MCF 10A (cell line): Measurements from ENCODE around the gene SHISA9. TPM values are rescaled to one million over a fixed set of nuclear protein-coding genes. Genes with fewer than 3 reads are reported as not detected.

Experiments
- BruUV-seq: library from RNA; stranded (reverse); fragments of 400-500 nt; replicated peaks from 2 replicates; lab custom pipeline; 2021; lab: Mats Ljungman, UMichigan
- CTCF ChIA-PET: fragments of 300-600 bp; sonication (Branson Sonifier 250); formaldehyde crosslinking; extraction: SDS; loops from one replicate; lab custom pipeline; 2021; ENCODE audit warnings: antibody characterized with exemption, inconsistent platforms; lab: Yijun Ruan, JAX
- POLR2A ChIA-PET: fragments of 300-600, 350-650 bp; sonication (Branson Sonifier 250); formaldehyde crosslinking; extraction: SDS; loops from one replicate; lab custom pipeline; 2020; ENCODE audit warnings: antibody characterized with exemption, inconsistent platforms; lab: Yijun Ruan, JAX
- DNase-seq: peaks from one replicate; pipeline ENCODE4 v3.0.0-alpha.2; 2018; ENCODE audit not compliant: unreplicated experiment
- H3K27ac Mint-ChIP-seq: one replicate; pipeline ENCODE4 v1.8.0; 2022; ENCODE audit warnings: mild to moderate bottlenecking, low read depth, mixed read lengths; ENCODE audit not compliant: unreplicated experiment
- H3K27me3 Mint-ChIP-seq: one replicate; pipeline ENCODE4 v1.8.0; 2022; ENCODE audit warnings: mixed read lengths; ENCODE audit not compliant: insufficient read depth, unreplicated experiment
- H3K36me3 Mint-ChIP-seq: one replicate; pipeline ENCODE4 v1.8.0; 2022; ENCODE audit warnings: mild to moderate bottlenecking, moderate library complexity, mixed read lengths; ENCODE audit not compliant: insufficient read depth, unreplicated experiment
- H3K4me1 Mint-ChIP-seq: one replicate; pipeline ENCODE4 v1.8.0; 2022; ENCODE audit warnings: mixed read lengths; ENCODE audit not compliant: insufficient read depth, unreplicated experiment
- H3K4me3 Mint-ChIP-seq: one replicate; pipeline ENCODE4 v1.8.0; 2022; ENCODE audit warnings: mild to moderate bottlenecking, moderate library complexity, mixed read lengths; ENCODE audit not compliant: unreplicated experiment
- H3K9me3 Mint-ChIP-seq: one replicate; pipeline ENCODE4 v1.8.0; 2022; ENCODE audit warnings: mixed read lengths; ENCODE audit not compliant: unreplicated experiment
- CTCF ChIP-seq: fragments of 200-600 bp; IDR thresholded peaks from one replicate; pipeline ENCODE4 v1.8.0; 2022; ENCODE audit warnings: antibody characterized with exemption, mild to moderate bottlenecking; ENCODE audit not compliant: unreplicated experiment
- intact Hi-C: fragments of 100-400 bp; cut with micrococcal nuclease; formaldehyde crosslinking; loops from 2 replicates; pipeline ENCODE4 v1.14.1; 2022
- total RNA-seq: library from RNA; stranded (reverse); gene quantifications from 2 replicates; pipeline ENCODE4 v1.2.3, GENCODE V29; 2022

The SHISA9 gene
- total RNA-seq, 1 experiment from 2014 or later: 8.0 TPM

GRCh38 chr16:13153696-13154095 lies 252.3 kb downstream of the SHISA9 start:
- no TSS peak for BruUV-seq
- TF ChIP-seq CTCF: no peak
- intact Hi-C loops: no loop called here

DNA sequence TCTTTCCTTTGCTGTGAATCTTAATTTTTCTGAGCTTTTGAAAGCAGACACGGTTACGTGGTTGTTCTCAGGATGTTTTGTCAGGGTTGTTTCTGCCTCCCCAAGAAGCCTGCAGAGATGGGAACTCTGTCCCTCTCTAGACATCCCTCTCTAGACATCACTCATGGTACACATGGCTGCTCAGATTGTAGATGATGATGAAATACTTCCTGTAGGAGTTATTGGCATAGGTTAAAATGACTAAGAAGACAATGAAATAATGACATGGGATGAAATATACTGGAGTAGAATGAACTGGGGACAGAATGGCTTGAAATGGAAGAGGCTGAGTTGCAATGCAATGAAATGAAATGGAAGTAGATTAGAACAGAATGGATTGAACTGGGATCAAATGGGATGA lies 253.4 kb downstream of the SHISA9 start:
- no peak overlapping the region for H3K27ac Mint-ChIP-seq
- H3K4me3 Mint-ChIP-seq: no peak overlapping the region
- intact Hi-C loops: no loop called here
- no peak for TF ChIP-seq CTCF
- ChIA-PET POLR2A (no interaction called here), CTCF (no interaction called here)
- no peaks in the 10 kb centered on the region for H3K27me3 Mint-ChIP-seq
- H3K36me3 Mint-ChIP-seq: no peaks in the 10 kb centered on the region
- DNase-seq: peak; percentile 36
- peaks cover 6% of the 10 kb centered on the region for H3K4me1 Mint-ChIP-seq
- BruUV-seq: no TSS peak
- H3K9me3 Mint-ChIP-seq: peaks cover 7% of the 10 kb centered on the region

More at GRCh38 chr16:13153696-13154095, 252.3 kb downstream of the SHISA9 start:
- ChIA-PET CTCF (interaction anchor here (0.7 kb wide), 2 partner anchors 30 to 255 kb away, joined by 3 read pairs; no protein-coding TSS in a partner anchor), POLR2A (no interaction called here)
- Mint-ChIP-seq H3K4me3 (no peak overlapping the region), H3K27ac (no peak overlapping the region), H3K36me3 (no peaks in the 10 kb centered on the region), H3K9me3 (peaks cover 7% of the 10 kb centered on the region), H3K4me1 (peaks cover 6% of the 10 kb centered on the region), H3K27me3 (no peaks in the 10 kb centered on the region)
- DNase-seq: no peak

GRCh38 chr16:13155377-13155776 lies 254.0 kb downstream of the SHISA9 start:
- no peak for DNase-seq
- ChIA-PET CTCF (no interaction called here), POLR2A (no interaction called here)
- H3K4me3 Mint-ChIP-seq: no peak overlapping the region
- no peak overlapping the region for H3K27ac Mint-ChIP-seq
- no peaks in the 10 kb centered on the region for H3K36me3 Mint-ChIP-seq
- H3K4me1 Mint-ChIP-seq: peaks cover 6% of the 10 kb centered on the region
- no peaks in the 10 kb centered on the region for H3K27me3 Mint-ChIP-seq
- intact Hi-C loops: no loop called here
- no peak for TF ChIP-seq CTCF
- no TSS peak for BruUV-seq
- peaks cover 7% of the 10 kb centered on the region for H3K9me3 Mint-ChIP-seq

- BruUV-seq: no TSS peak
- intact Hi-C loops: no loop called here
- ChIA-PET POLR2A (no interaction called here), CTCF (no interaction called here)
- DNase-seq: no peak
- peaks cover 7% of the 10 kb centered on the region for H3K9me3 Mint-ChIP-seq
- peaks cover 6% of the 10 kb centered on the region for H3K4me1 Mint-ChIP-seq
- TF ChIP-seq CTCF: no peak
- H3K27me3 Mint-ChIP-seq: no peaks in the 10 kb centered on the region
- H3K4me3 Mint-ChIP-seq: no peak overlapping the region
- no peak overlapping the region for H3K27ac Mint-ChIP-seq
- no peaks in the 10 kb centered on the region for H3K36me3 Mint-ChIP-seq
Measured at GRCh38 chr16:13155780-13156179, 254.4 kb downstream of the SHISA9 start.
